GM12878 (cell line): ENCODE measurements around the gene AXIN1. TPM values are rescaled to one million over a fixed set of nuclear protein-coding genes. Genes with fewer than 3 reads are reported as not detected.
A peak's percentile ranks its signal among the peaks of the same experiment; 100 is the strongest.

ENCODE experiments used
- CHD2 ChIP-seq: IDR thresholded peaks from 2 replicates; pipeline ENCODE4 v1.6.1; 2011; ENCODE audit warnings: low read depth, low read length, improper control_type of control experiment, borderline replicate concordance
- HDAC6 ChIP-seq: fragments of 200-600 bp; sonication (generic); IDR thresholded peaks from one replicate; pipeline ENCODE4 v1.8.0; 2017; ENCODE audit warnings: antibody characterized with exemption; ENCODE audit not compliant: unreplicated experiment
- MEF2B ChIP-seq: fragments of 450-650 bp; IDR thresholded peaks from 2 replicates; pipeline ENCODE4 v1.6.1; 2018; ENCODE audit warnings: mild to moderate bottlenecking, moderate library complexity; ENCODE audit not compliant: partially characterized antibody, poor library complexity, severe bottlenecking
- POU2F2 ChIP-seq: IDR thresholded peaks from 3 replicates; pipeline ENCODE4 v1.6.1; 2011; ENCODE audit warnings: low read depth, mild to moderate bottlenecking, low read length, borderline replicate concordance
- RAD51 ChIP-seq: fragments of 450-650 bp; IDR thresholded peaks from 2 replicates; pipeline ENCODE4 v1.6.1; 2016; ENCODE audit warnings: moderate library complexity, mild to moderate bottlenecking, inconsistent platforms
- RFX5 ChIP-seq: IDR thresholded peaks from 2 replicates; pipeline ENCODE4 v1.6.1; 2011; ENCODE audit warnings: low read depth, low read length, improper control_type of control experiment
- SREBF1 ChIP-seq: IDR thresholded peaks from 2 replicates; pipeline ENCODE4 v1.6.1; 2012; ENCODE audit warnings: mild to moderate bottlenecking, low read length
- ZZZ3 ChIP-seq: IDR thresholded peaks from 2 replicates; pipeline ENCODE4 v1.6.1; 2011; ENCODE audit warnings: low read depth; ENCODE audit not compliant: control insufficient read depth, insufficient read length
- polyA plus RNA-seq, 11 experiments: library from polyadenylated mRNA; depleted of rRNA in 4 of 11; unstranded in 6 of 11; stranded (reverse) in 5 of 11; fragments of >200 nt; fragmentation: Nextera tagmentation in 4 of 11; fragmentation: Illumina TruSeq in 1 of 11; extraction: Ambion mirVana in 4 of 11; extraction: Trizol in 1 of 11; gene quantifications; 1 replicate in 1 of 11; 2 replicates in 10 of 11; pipeline versions ENCODE4 v1.2.1 to v1.2.3, GENCODE V29; 2011 to 2016; ENCODE audit warnings: inconsistent platforms in 2 of 11, missing spikeins in 2 of 11, low read depth in 1 of 11
- total RNA-seq, 4 experiments: library from RNA; depleted of rRNA in 3 of 4; stranded (reverse); fragments of >200 nt in 3 of 4; fragmentation: Illumina TruSeq in 1 of 4; extraction: Trizol in 1 of 4; gene quantifications; 2 replicates each; pipeline versions ENCODE4 v1.2.1 to v1.2.3, GENCODE V29; 2013 to 2021
- TF ChIP-seq, protein P1 (sequence below): fragments of 450-650 bp; IDR thresholded peaks from 2 replicates; pipeline ENCODE4 v1.6.1; 2017; ENCODE audit warnings: antibody characterized with exemption, mild to moderate bottlenecking, moderate library complexity
- TF ChIP-seq, protein P2 (sequence below): fragments of 450-650 bp; conservative IDR thresholded peaks from 2 replicates; pipeline ENCODE4 v1.6.1; 2017; ENCODE audit warnings: mild to moderate bottlenecking, moderate library complexity
- TF ChIP-seq, protein P3 (sequence below): fragments of 450-650 bp; formaldehyde crosslinking; IDR thresholded peaks from 2 replicates; pipeline ENCODE4 v1.4.0; 2022; ENCODE audit warnings: mild to moderate bottlenecking, moderate library complexity
- TF ChIP-seq, protein P4 (sequence below): fragments of 450-650 bp; IDR thresholded peaks from 2 replicates; pipeline ENCODE4 v1.6.1; 2017; ENCODE audit warnings: mild to moderate bottlenecking, moderate library complexity

AXIN1 gene
- total and polyA plus RNA-seq, 10 of the 15 experiments (the other 5 are each of a cell fraction or from before 2014, with no cell fraction given), result 0.26 to 27.1 (median 7.7) TPM

DNA sequence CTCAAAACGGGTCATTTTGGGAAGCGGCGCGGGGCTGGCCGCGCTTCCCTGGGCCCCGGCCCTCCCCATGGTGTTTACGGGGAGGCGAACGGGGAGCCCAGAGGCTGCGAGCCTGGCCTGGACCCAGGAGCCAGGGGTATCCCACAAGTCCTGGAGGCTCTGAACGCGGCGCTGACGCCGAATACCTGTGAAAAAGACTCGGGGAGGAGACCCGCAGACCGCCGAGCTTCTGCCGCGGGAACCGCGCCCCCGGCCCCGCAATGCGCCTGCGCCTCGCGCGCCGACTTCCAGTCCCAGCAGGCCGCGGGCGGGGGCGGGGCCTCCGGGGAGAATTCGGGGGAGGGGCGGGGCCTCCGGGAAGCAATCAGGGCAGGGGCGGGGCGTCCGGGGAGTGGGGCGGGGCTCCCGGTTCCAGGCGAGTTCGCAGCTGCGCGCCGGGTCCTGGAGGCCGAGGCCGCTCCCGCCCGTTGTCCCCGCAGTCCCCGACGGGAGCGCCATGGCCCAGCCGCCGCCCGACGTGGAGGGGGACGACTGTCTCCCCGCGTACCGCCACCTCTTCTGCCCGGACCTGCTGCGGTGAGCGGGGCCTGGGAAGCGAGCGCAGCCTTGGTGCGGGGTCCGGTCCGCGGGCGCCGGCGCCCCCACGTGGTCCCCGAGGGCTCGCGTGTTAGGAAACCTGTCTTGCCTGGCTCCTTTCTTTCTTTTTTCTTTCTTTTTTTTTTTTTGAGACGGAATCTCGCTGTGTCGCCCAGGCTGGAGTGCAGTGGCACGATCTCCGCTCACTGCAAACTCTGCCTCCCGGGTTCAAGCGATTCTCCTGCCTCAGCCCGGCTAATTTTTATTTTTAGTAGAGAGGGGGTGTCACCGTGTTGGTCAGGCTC lies 49.2 kb upstream of the AXIN1 start, which contains the start of gene DECR2 (continued):
- TF ChIP-seq HDAC6 (no peak), SREBF1 (no peak), POU2F2 (peak; percentile 53; the same call in 1 of the 3 replicates), RAD51 (no peak), RFX5 (no peak), ZZZ3 (no peak), CHD2 (no peak), MEF2B (peak; percentile 15)
- TF ChIP-seq, protein P1, sequence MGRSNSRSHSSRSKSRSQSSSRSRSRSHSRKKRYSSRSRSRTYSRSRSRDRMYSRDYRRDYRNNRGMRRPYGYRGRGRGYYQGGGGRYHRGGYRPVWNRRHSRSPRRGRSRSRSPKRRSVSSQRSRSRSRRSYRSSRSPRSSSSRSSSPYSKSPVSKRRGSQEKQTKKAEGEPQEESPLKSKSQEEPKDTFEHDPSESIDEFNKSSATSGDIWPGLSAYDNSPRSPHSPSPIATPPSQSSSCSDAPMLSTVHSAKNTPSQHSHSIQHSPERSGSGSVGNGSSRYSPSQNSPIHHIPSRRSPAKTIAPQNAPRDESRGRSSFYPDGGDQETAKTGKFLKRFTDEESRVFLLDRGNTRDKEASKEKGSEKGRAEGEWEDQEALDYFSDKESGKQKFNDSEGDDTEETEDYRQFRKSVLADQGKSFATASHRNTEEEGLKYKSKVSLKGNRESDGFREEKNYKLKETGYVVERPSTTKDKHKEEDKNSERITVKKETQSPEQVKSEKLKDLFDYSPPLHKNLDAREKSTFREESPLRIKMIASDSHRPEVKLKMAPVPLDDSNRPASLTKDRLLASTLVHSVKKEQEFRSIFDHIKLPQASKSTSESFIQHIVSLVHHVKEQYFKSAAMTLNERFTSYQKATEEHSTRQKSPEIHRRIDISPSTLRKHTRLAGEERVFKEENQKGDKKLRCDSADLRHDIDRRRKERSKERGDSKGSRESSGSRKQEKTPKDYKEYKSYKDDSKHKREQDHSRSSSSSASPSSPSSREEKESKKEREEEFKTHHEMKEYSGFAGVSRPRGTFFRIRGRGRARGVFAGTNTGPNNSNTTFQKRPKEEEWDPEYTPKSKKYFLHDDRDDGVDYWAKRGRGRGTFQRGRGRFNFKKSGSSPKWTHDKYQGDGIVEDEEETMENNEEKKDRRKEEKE, result no peak
- TF ChIP-seq, protein P2, sequence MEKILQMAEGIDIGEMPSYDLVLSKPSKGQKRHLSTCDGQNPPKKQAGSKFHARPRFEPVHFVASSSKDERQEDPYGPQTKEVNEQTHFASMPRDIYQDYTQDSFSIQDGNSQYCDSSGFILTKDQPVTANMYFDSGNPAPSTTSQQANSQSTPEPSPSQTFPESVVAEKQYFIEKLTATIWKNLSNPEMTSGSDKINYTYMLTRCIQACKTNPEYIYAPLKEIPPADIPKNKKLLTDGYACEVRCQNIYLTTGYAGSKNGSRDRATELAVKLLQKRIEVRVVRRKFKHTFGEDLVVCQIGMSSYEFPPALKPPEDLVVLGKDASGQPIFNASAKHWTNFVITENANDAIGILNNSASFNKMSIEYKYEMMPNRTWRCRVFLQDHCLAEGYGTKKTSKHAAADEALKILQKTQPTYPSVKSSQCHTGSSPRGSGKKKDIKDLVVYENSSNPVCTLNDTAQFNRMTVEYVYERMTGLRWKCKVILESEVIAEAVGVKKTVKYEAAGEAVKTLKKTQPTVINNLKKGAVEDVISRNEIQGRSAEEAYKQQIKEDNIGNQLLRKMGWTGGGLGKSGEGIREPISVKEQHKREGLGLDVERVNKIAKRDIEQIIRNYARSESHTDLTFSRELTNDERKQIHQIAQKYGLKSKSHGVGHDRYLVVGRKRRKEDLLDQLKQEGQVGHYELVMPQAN, result peak; percentile 71
- TF ChIP-seq, protein P3, sequence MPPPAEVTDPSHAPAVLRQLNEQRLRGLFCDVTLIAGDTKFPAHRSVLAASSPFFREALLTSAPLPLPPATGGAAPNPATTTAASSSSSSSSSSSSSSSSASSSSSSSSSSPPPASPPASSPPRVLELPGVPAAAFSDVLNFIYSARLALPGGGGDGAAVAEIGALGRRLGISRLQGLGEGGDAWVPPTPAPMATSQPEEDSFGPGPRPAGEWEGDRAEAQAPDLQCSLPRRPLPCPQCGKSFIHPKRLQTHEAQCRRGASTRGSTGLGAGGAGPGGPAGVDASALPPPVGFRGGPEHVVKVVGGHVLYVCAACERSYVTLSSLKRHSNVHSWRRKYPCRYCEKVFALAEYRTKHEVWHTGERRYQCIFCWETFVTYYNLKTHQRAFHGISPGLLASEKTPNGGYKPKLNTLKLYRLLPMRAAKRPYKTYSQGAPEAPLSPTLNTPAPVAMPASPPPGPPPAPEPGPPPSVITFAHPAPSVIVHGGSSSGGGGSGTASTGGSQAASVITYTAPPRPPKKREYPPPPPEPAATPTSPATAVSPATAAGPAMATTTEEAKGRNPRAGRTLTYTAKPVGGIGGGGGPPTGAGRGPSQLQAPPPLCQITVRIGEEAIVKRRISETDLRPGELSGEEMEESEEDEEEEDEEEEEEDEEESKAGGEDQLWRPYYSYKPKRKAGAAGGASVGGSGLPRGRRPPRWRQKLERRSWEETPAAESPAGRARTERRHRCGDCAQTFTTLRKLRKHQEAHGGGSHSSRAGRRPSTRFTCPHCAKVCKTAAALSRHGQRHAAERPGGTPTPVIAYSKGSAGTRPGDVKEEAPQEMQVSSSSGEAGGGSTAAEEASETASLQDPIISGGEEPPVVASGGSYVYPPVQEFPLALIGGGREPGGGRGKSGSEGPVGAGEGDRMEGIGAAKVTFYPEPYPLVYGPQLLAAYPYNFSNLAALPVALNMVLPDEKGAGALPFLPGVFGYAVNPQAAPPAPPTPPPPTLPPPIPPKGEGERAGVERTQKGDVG, result no peak
- TF ChIP-seq, protein P4, sequence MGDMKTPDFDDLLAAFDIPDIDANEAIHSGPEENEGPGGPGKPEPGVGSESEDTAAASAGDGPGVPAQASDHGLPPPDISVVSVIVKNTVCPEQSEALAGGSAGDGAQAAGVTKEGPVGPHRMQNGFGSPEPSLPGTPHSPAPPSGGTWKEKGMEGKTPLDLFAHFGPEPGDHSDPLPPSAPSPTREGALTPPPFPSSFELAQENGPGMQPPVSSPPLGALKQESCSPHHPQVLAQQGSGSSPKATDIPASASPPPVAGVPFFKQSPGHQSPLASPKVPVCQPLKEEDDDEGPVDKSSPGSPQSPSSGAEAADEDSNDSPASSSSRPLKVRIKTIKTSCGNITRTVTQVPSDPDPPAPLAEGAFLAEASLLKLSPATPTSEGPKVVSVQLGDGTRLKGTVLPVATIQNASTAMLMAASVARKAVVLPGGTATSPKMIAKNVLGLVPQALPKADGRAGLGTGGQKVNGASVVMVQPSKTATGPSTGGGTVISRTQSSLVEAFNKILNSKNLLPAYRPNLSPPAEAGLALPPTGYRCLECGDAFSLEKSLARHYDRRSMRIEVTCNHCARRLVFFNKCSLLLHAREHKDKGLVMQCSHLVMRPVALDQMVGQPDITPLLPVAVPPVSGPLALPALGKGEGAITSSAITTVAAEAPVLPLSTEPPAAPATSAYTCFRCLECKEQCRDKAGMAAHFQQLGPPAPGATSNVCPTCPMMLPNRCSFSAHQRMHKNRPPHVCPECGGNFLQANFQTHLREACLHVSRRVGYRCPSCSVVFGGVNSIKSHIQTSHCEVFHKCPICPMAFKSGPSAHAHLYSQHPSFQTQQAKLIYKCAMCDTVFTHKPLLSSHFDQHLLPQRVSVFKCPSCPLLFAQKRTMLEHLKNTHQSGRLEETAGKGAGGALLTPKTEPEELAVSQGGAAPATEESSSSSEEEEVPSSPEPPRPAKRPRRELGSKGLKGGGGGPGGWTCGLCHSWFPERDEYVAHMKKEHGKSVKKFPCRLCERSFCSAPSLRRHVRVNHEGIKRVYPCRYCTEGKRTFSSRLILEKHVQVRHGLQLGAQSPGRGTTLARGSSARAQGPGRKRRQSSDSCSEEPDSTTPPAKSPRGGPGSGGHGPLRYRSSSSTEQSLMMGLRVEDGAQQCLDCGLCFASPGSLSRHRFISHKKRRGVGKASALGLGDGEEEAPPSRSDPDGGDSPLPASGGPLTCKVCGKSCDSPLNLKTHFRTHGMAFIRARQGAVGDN, result peak; percentile 31
